Stimulated activated CD8-positive, alpha-beta memory T cell treated with anti-CD3 and anti-CD28 coated beads, Interleukin-7, amount 100 ng/mL, for 4 hours (primary cell): ENCODE measurements around the gene RRAGA.
"Not testable (repeated sequence)": the region's sequence is repeated elsewhere in the genome, so short reads cannot be mapped to it uniquely, and the experiment has no call there.

Experiments used
- DNase-seq, 2 donors: peaks; one replicate each; pipeline ENCODE4 v3.0.0-alpha.2; 2020; ENCODE audit warnings: low read depth in 2 of 2

The RRAGA gene

DNA sequence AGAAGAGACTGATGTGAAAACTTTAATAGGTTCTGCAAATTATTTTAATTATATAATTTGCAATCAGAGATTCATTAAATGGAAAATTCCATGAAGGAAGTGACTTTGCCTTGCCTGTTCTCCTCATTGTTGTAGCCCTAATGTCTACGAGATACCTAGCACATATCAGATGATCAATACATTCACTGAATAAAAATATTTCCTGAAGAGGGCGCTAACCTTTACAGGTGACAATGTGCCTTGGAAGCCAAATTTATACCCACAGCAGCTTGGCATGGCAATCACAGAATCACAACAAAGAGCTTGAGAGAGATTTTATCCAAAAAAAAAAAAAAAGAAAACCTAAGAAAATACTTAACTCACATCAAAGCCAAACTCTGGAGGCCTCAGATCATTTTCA lies 36.1 kb downstream of the RRAGA start:
- no peak for DNase-seq

DNA sequence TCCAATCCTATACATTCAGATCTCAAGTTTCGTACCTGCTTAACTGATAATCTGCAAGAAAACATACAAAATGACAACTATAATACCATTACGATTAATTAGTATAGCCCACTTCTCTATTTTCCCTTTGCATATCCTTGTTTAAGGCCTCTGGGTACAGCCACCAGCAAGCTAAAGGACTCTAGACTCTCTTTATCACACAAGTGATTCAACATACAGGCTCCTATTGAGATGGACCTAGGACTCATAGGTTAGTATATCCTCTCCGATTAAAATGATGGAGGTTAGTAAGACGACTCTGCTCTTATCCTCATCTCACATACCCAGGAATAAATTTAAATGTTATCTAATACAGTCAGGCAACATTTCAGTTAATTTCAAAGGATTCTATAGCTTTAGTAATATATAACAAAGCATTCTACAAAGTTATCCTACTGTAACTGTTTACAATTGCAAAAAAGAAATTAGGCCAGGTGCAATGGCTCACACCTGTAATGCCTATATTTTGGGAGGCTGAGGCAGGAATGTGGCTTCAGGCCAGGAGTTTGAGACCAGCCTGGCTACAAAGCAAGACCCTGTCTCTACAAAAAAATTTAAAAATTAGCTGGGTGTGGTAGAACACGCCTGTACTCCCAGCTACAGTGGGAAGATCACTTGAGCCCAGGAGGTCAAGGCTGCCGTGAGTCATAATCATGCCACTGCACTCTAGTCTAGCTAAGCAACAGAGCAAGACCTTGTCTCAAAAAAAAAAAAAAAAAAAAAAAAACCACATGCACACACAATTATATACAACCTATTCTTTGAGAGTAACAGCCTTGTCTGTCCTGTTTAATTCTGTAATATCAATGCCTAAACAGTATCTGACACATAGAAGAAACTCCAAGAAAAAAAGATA lies 38.1 kb downstream of the RRAGA start:
- DNase-seq, result no peak

DNA sequence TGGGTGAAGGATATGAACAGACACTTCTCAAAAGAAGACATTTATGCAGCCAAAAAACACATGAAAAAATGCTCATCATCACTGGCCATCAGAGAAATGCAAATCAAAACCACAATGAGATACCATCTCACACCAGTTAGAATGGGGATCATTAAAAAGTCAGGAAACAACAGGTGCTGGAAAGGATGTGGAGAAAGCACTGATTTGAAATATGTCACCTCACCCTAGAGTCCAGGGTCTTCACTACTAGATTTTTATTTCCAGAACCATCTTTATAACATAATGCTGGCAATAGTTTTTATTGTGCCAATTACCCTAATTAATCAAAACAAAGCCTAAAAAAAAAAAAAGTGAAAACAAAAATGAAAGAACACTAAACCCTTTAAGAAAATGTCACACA lies 48.2 kb downstream of the RRAGA start:
- not testable (repeated sequence) for DNase-seq
